GM23248 (cell line): ENCODE measurements around the gene ACSS3.

Experiments used
- EZH2 ChIP-seq: fragments of 200-600 bp; sonication (generic); IDR thresholded peaks from 2 replicates; pipeline ENCODE4 v1.6.1; 2018; ENCODE audit warnings: antibody characterized with exemption, mild to moderate bottlenecking; ENCODE audit not compliant: insufficient read depth, poor library complexity, severe bottlenecking
- EZH2phosphoT487 ChIP-seq: fragments of 200-600 bp; sonication (generic); IDR thresholded peaks from 2 replicates; pipeline ENCODE4 v1.6.1; 2018; ENCODE audit warnings: antibody characterized with exemption, moderate library complexity, mild to moderate bottlenecking, low read depth; ENCODE audit not compliant: insufficient read depth

GRCh38 chr12:81081726-81082125 is 3.8 kb downstream of the ACSS3 start:
- TF ChIP-seq EZH2phosphoT487 (no peak), EZH2 (no peak)
